Prostate gland (tissue), 2 donors: ENCODE results near the gene TMA7B.

Experiments
- CTCF ChIP-seq, 4 experiments: fragments of 200-600 bp in 2 of 4; fragments of 450-650 bp in 2 of 4; sonication (generic) in 2 of 4; IDR thresholded peaks; 1 replicate in 3 of 4; 2 replicates in 1 of 4; pipeline ENCODE4 v1.5.1; 2016 to 2019; ENCODE audit warnings: antibody characterized with exemption in 4 of 4, mild to moderate bottlenecking in 2 of 4, moderate library complexity in 2 of 4
- POLR2AphosphoS5 ChIP-seq: sonication (generic); formaldehyde crosslinking; IDR thresholded peaks from one replicate; pipeline ENCODE4 v1.6.1; 2017; ENCODE audit warnings: antibody characterized with exemption

GRCh38 chr22:39913886-39914285 is 46.3 kb upstream of the TMA7B start:
- no peak for TF ChIP-seq CTCF (IDR thresholded peaks at IDR 0.05)
- no peak for TF ChIP-seq POLR2AphosphoS5
